BLaER1 (cell line): Measurements from ENCODE around the gene GLCE.

Source experiments
- H3K27ac ChIP-seq: shearing (Covaris generic); formaldehyde crosslinking; 2 replicates; pipeline ENCODE4 v1.8.1; 2022
- H3K27me3 ChIP-seq: shearing (Covaris generic); formaldehyde crosslinking; 2 replicates; pipeline ENCODE4 v1.8.1; 2022
- H3K36me3 ChIP-seq: shearing (Covaris generic); formaldehyde crosslinking; 2 replicates; pipeline ENCODE4 v1.8.1; 2022
- H3K4me1 ChIP-seq: shearing (Covaris generic); formaldehyde crosslinking; 2 replicates; pipeline ENCODE4 v1.8.1; 2022
- H3K4me2 ChIP-seq: shearing (Covaris generic); formaldehyde crosslinking; 2 replicates; pipeline ENCODE4 v1.8.1; 2022
- H3K4me3 ChIP-seq: shearing (Covaris generic); formaldehyde crosslinking; 2 replicates; pipeline ENCODE4 v1.8.1; 2022
- H3K9ac ChIP-seq: shearing (Covaris generic); formaldehyde crosslinking; 2 replicates; pipeline ENCODE4 v1.8.1; 2022
- H3K9me3 ChIP-seq: shearing (Covaris generic); formaldehyde crosslinking; 2 replicates; pipeline ENCODE4 v1.8.1; 2022
- H4K20me1 ChIP-seq: shearing (Covaris generic); formaldehyde crosslinking; 2 replicates; pipeline ENCODE4 v1.8.1; 2022
- Cebpa-rat ChIP-seq: shearing (Covaris generic); IDR thresholded peaks from 2 replicates; pipeline ENCODE4 v1.8.1; 2022

The GLCE gene

DNA sequence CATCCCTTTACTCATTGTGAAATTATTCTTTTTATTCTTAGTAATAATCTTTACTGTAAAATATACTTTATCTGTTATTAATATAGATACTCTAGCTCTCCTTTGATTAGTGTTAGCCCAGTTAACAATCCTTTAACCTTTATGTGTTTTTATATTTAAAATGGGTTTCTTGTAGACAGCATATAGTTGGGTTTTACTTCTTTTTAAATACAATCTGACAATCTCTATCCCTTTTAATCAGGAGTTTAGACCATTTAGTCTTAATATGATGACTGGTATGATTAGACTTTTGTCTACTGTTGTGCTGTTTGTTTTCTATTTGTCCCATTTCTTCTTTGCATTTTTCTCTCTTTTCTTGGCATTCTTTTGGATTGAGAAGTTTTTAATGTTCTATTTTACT lies 30.1 kb downstream of the GLCE start:
- no peak for TF ChIP-seq Cebpa-rat
- Histone ChIP-seq H3K9ac (no peak overlapping the region), H3K4me2 (no peak overlapping the region), H4K20me1 (no peaks in the 10 kb centered on the region), H3K4me1 (no peaks in the 10 kb centered on the region), H3K27ac (no peak overlapping the region), H3K36me3 (0 out of 2 replicates have a peak, but pooled peaks cover 4% of the 10 kb centered on the region), H3K4me3 (no peak overlapping the region), H3K9me3 (peaks cover 19% of the 10 kb centered on the region), H3K27me3 (no peaks in the 10 kb centered on the region)

DNA sequence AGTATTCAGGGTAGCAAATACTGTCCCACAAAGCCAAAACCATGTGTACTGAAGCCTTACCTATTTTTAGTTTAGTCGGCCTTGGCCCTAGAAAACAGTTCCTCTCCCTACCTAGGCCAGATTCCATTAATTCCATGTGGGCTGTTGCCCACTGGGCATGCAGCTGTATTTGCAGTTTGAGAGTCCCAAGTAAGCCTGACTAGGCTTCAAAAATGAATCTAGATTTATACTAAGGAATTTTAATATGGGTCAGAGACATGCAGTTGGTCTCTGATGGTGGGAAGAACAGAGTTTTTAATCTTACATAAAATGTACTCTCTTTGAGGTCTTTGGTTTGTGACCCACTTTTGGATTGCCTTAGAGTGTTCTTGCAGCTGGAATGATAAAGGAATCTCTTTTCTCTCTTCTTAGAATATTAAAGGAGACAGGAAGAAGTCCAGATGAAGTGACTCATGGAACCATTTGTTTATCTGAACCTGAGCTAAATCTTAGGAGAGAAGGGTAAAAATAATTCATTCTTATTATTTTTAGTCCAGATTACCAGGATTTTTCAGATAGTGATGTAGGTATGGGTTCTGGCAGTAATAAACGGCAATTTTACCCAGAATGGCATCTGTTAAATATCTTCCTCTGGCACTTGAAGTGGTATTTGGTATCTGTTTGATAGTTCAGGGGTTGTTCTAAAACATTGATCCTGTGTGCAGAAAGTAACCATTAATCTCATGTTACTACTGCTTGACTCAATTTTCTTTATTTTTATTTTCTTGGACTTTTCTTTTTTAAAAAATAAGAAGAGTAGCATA lies 33.8 kb downstream of the GLCE start:
- no peaks in the 10 kb centered on the region for H3K27me3 ChIP-seq
- H4K20me1 ChIP-seq, result no peaks in the 10 kb centered on the region
- peaks cover 17% of the 10 kb centered on the region for H3K9me3 ChIP-seq
- TF ChIP-seq Cebpa-rat, result no peak
- no peak overlapping the region for H3K4me3 ChIP-seq
- H3K27ac ChIP-seq, result no peak overlapping the region
- no peak overlapping the region for H3K9ac ChIP-seq
- H3K4me2 ChIP-seq, result no peak overlapping the region
- peaks cover 9% of the 10 kb centered on the region for H3K36me3 ChIP-seq
- no peaks in the 10 kb centered on the region for H3K4me1 ChIP-seq

DNA sequence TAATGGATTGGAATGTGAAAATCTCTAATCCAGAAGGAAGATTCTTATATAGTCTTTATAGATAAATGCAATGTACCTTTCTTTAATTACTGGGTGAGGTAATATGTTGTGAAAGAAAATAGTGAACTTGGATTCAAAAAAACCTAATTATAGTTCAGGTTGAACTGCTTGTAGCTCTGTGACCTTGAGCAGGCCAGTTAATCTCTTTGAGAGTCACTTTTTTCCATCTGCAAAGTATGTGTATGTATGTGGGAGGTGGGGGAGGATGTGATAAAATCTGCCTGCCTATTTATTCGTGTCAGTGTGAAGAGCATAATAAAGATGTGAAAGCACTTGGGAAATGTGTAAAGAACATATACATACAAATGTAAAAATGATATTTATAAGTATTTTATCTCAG lies 34.4 kb downstream of the GLCE start:
- Histone ChIP-seq H3K27me3 (no peaks in the 10 kb centered on the region), H3K36me3 (peaks cover 9% of the 10 kb centered on the region), H3K9ac (no peak overlapping the region), H3K4me3 (no peak overlapping the region), H3K27ac (no peak overlapping the region), H3K4me1 (no peaks in the 10 kb centered on the region), H3K4me2 (no peak overlapping the region), H3K9me3 (peaks cover 11% of the 10 kb centered on the region; the same call in 1 of the 2 replicates), H4K20me1 (no peaks in the 10 kb centered on the region)
- no peak for TF ChIP-seq Cebpa-rat

DNA sequence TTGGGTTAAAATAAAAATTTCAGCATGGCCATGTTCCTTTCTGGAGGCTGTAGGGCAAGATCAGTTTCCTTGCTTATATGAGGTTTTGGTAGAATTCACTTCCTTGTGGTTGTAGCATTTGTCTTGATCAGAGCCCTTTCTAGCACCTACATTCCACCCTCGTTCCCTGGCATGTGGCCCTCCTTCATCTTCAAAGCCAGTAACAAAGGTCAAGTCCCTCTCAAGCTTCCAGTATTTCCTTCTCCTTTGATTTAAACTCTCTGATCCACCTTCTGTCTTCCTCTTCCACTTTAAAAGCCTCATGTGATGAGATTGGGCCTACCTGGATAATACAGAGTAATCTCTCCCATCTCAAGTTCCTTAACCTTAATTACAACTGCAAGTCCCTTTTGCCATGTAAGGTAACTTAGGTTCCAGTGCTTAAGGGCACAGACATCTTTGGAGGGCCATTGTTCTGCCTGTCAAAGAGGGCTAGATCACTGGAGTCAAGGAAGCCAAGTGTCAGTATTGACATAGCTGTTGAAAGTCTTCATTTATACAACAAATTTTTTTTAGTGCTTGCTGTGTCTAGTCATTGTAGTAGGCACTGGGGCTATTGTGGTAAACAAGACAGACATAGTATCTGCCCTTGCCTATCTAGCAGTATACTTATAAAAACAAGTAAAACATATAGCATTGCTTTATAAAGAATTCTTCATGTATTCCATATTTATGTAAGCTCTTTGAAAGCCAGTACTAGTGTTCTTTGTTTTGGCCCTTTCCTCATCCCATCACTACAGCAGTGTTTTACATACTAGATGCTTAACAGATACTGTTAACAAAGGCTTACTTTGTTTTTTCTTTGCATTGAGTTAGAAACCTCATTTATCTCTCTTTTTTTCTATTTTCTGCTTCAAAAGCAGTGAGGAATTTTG lies 40.7 kb downstream of the GLCE start:
- no peak for TF ChIP-seq Cebpa-rat
- H3K4me3 ChIP-seq, result no peak overlapping the region
- no peak overlapping the region for H3K4me2 ChIP-seq
- H3K9ac ChIP-seq, result no peak overlapping the region
- no peaks in the 10 kb centered on the region for H3K27me3 ChIP-seq
- H3K4me1 ChIP-seq, result no peaks in the 10 kb centered on the region
- H4K20me1 ChIP-seq, result no peaks in the 10 kb centered on the region
- H3K9me3 ChIP-seq, result no peaks in the 10 kb centered on the region
- H3K36me3 ChIP-seq, result peaks cover 9% of the 10 kb centered on the region
- no peak overlapping the region for H3K27ac ChIP-seq

DNA sequence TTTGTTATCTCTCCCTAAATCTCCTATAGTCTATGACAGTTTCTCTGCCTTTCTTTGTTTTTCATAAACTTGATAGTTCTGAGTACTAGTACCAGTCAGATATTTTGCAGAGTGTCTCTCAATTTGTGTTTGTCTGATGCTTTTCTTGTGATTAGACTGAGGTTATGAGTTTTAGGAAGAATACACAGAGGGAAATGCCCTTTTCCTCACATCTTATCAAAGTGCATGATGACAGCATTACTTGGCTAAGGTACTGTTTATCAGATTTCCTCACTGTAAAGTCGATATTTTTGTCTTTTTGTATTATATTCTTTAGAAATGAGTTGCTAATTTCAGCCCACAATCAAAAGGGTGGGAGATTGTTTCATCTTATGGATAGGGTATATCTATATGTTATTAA lies 45.6 kb downstream of the GLCE start:
- no peaks in the 10 kb centered on the region for H3K36me3 ChIP-seq
- H3K4me1 ChIP-seq, result peaks cover 8% of the 10 kb centered on the region
- no peak overlapping the region for H3K4me3 ChIP-seq
- no peak overlapping the region for H3K4me2 ChIP-seq
- no peak overlapping the region for H3K27ac ChIP-seq
- no peaks in the 10 kb centered on the region for H3K27me3 ChIP-seq
- no peak for TF ChIP-seq Cebpa-rat
- 0 out of 2 replicates have a peak, but pooled peaks cover 6% of the 10 kb centered on the region for H4K20me1 ChIP-seq
- H3K9me3 ChIP-seq, result no peaks in the 10 kb centered on the region
- H3K9ac ChIP-seq, result no peak overlapping the region

DNA sequence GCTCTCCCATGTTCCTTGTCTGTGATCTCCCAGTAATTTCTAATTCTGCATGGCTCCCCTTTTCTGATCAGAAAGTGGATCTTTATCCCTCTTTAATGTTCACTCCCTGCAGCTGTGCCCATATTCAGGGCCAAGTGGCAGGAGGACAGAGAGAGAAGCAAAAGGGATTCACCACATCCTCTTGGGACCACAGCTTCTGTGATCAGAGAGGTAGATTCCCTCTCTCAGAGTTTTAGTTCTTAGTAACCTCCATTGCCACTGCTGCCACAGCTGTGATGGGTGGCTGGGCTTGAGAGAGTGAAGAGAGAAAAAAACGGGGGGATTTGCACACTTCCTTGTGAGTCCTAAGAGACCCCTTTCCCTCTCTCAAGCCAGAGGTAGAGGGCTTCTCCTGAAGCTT lies 49.2 kb downstream of the GLCE start:
- TF ChIP-seq Cebpa-rat, result no peak
- Histone ChIP-seq H3K4me3 (no peak overlapping the region), H3K4me1 (peaks cover 8% of the 10 kb centered on the region), H3K4me2 (peak overlapping the region; percentile 8), H3K9ac (no peak overlapping the region), H3K27me3 (no peaks in the 10 kb centered on the region), H3K27ac (no peak overlapping the region), H3K9me3 (no peaks in the 10 kb centered on the region), H4K20me1 (0 out of 2 replicates have a peak, but pooled peaks cover 6% of the 10 kb centered on the region), H3K36me3 (no peaks in the 10 kb centered on the region)

DNA sequence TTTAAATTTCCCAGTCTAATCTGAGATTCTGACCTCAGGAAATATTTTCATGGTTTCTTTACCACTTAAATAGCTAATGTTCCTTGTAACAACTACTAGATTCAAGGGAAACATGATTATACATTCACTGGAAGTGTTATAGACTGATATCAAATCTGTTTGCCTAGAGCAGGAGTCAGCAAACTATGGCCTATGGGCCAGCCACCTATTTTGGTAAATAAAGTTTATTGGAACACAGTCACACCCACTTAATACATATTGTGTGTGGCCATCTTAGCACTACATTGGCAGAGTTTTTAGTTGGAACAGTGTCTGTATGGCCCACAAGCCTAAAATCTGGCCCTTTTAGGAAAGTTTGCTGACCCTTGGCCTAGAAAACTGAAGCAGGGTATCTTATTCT lies 50.1 kb downstream of the GLCE start:
- Histone ChIP-seq H3K4me3 (no peak overlapping the region), H3K4me1 (peaks cover 8% of the 10 kb centered on the region), H3K27me3 (no peaks in the 10 kb centered on the region), H3K9ac (no peak overlapping the region), H3K4me2 (no peak overlapping the region), H4K20me1 (0 out of 2 replicates have a peak, but pooled peaks cover 6% of the 10 kb centered on the region), H3K36me3 (no peaks in the 10 kb centered on the region), H3K27ac (no peak overlapping the region), H3K9me3 (no peaks in the 10 kb centered on the region)
- no peak for TF ChIP-seq Cebpa-rat

DNA sequence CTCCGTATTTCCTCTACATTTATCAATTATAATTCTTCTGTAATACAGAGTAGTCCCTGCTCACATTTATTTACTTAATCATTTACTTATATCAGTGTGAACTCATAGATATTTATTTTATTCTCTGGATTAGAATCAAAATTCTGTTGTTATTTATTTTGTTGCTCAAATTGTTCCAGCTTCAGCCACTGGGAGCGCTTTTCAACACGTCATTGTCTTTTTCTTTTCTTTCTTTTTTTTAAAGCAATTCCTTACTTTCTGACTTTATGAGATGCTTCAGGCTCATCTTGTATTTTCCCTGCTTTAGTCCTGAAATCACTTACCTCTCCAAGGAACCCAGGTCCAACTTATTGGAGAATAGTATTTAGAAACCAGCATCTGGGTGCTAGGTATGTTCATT lies 53.4 kb downstream of the GLCE start:
- Histone ChIP-seq H3K4me2 (no peak overlapping the region), H3K9me3 (peaks cover 9% of the 10 kb centered on the region; the same call in 1 of the 2 replicates), H4K20me1 (0 out of 2 replicates have a peak, but pooled peaks cover 6% of the 10 kb centered on the region), H3K27ac (no peak overlapping the region), H3K4me3 (no peak overlapping the region), H3K36me3 (no peaks in the 10 kb centered on the region), H3K4me1 (peaks cover 8% of the 10 kb centered on the region), H3K27me3 (no peaks in the 10 kb centered on the region), H3K9ac (no peak overlapping the region)
- TF ChIP-seq Cebpa-rat, result no peak

DNA sequence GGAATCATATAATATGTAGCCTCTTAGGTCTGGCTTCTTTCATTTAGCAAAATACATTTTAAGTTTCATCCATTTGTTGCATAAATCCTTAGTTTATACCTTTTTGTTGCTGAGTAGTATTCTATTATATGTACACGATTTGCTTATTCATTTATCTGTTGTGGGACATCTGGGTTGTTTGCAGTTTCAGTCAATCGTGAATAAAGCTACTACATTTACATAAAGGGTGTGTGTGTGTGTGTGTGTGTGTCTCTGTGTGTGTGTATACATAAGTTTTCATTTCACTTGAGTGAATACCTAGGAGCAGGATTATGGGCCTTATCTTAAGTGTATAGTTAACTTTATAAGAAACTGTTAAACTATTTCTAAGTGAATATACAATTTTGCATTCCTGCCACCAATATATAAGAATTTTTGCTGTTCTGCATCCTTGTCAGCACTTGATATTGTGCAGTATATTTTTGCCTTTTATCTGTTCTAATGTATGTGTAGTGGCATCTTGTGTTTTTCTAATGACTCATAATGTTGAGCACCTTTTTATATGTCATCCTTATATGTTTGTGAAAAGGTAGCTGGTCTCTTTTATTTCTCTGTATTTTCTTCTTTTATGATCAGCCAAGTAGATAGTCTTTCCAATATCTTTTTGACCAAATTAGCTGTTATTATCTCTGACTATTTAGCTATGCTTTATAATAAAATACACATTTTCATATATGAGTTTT lies 55.0 kb downstream of the GLCE start:
- Histone ChIP-seq H3K36me3 (no peaks in the 10 kb centered on the region), H4K20me1 (no peaks in the 10 kb centered on the region), H3K27ac (no peak overlapping the region), H3K4me1 (no peaks in the 10 kb centered on the region), H3K9me3 (peaks cover 9% of the 10 kb centered on the region; the same call in 1 of the 2 replicates), H3K4me2 (no peak overlapping the region), H3K9ac (no peak overlapping the region), H3K27me3 (no peaks in the 10 kb centered on the region), H3K4me3 (no peak overlapping the region)
- TF ChIP-seq Cebpa-rat, result no peak
